Cerebellar cortex (tissue), 1 donor: ENCODE measurements around the gene ANKS3.

Experiments used
- DNase-seq: peaks from one replicate; pipeline ENCODE4 v3.0.0-alpha.2; 2015; ENCODE audit warnings: low spot score

The ANKS3 gene

GRCh38 chr16:4650443-4651074 is 83.5 kb downstream of the ANKS3 start:
- peak; percentile 58 for DNase-seq

- DNase-seq: no peak
These were observed 84.2 kb downstream of the ANKS3 start for GRCh38 chr16:4649744-4650442.

GRCh38 chr16:4648917-4649316 is 85.2 kb downstream of the ANKS3 start:
- no peak for DNase-seq

- DNase-seq: no peak
These were observed 86.5 kb downstream of the ANKS3 start for GRCh38 chr16:4647644-4647980.

GRCh38 chr16:4646773-4647643 is 87.1 kb downstream of the ANKS3 start:
- no peak for DNase-seq
